HPDE6-E6E7 (cell line): ENCODE results near the gene RSPH6A.

ENCODE experiments used
- DNase-seq: peaks from one replicate; pipeline ENCODE4 v3.0.0; 2011; ENCODE audit warnings: missing footprints; ENCODE audit errors: extremely low spot score

The RSPH6A gene

GRCh38 chr19:45825263-45825605 lies 10.1 kb upstream of the RSPH6A start:
- no peak for DNase-seq

DNA sequence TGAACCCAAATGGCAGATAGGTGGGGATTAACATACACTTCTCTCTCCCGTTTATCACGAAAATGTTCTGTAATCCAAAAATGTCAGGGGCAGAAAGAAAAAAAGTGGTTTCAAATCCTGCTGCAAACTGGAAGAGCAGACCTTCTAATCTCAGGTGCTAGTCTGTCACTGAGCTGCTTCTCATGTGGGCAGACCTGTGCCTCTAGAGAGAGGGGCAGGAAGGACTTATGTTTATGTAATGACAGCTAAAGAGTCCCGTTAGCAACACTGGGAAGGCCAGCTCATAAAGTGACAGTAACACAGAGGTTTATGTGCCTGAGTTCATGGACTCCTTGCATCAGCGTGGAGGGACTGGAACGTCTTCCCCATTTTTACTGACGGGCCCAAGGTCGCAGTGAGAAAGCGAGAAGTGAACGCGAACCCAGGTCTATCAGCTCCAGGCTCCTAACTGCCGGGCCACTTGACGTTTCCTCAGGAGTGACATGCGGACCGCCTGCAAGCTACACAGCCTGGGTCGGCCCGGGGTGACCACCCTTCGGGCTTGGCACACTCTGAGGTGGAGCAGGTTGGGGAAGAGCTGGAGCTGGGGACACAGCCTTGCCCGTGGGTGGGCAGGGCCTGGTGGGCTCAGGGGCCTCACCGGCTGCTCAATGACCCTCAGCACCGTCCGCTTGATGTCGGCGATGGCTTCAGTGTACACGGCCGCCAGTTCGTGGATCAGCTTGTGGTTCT lies 9.6 kb upstream of the RSPH6A start:
- no peak for DNase-seq

GRCh38 chr19:45824041-45824471 lies 8.9 kb upstream of the RSPH6A start:
- peak; percentile 42 for DNase-seq

DNA sequence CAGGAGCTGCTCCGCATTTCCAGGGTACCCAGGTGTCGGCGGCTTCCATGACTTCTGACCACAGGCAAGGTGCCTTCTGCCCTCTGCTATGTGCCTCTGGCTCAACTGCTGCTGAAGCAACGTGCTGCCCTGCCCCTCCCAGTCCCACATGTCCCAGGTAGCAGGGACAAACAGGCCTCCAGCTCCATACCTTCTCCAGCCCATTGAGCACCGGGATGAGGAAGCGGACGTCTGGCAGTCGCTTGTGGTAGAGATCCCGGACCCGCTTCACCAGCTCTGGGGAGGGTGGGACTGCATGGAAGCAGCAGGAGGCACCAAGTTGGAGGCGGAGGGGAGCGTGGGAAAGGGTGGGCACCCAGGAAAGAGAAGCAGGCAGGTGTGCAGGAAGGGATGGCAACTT lies 8.1 kb upstream of the RSPH6A start:
- DNase-seq = no peak

DNA sequence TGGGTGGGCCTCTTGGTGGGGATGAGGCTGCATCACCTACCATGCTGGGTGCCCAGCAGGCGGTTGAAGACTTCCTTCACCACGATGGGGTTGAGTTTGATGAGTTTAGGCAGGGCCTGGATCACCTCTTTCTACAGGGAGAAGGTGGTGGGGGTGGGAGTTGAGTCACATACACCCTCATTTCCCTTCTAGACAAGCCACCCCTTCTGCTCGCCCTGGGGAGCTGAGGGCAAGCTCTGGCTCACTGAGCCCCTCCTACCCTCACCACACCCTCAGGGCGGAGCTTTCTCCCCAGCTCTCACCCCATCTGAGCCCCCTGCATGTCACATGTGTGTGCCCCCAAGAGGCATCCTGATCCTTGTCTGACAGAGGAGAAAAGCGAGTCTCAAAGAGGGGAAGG lies 7.6 kb upstream of the RSPH6A start:
- DNase-seq = no peak

- no peak for DNase-seq
Measured at GRCh38 chr19:45821570-45821969, 6.5 kb upstream of the RSPH6A start.

DNA sequence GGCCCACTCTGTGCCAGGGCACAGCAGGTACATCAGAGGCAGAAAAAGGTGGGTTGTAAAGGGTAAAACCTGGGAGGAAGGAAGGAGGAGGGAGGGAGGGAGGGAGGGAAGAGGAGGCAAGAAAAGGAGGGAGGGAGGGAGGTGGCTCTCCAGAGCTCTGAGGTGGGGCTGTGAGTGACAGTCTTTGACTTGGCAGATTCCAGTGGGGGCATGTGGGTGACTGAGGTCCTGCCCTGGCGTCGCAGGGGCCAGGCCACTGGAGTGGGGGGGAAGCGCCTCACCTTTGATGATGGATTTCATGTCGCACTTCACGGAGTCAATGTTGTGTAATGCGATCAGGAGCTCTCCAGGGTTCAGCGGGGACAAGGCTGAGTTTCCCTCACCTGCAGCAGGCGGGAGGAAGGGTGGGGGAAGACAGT lies 6.0 kb upstream of the RSPH6A start:
- no peak for DNase-seq

GRCh38 chr19:45820413-45821102 lies 5.5 kb upstream of the RSPH6A start:
- no peak for DNase-seq

DNA sequence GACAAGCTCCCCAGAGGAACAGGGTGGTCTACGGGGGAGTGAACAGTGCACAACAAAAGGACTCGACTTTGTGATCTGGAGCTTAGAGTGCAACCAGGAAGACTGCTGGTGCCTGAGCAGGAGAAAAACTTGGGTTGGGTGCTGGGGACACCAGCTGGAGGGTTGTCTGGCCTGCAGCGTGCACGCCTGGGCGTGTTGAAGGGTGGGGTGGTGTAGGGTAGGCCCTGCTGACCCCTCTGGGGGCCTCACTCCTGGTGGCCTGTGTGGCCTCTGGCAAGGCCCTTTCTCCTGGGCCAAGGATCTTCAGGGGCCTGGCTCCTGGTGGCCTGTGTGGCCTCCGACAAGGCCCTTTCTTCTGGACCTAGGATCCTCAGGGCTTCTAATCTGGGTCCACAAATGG lies 4.7 kb upstream of the RSPH6A start:
- no peak for DNase-seq

GRCh38 chr19:45817725-45818301 lies 2.7 kb upstream of the RSPH6A start:
- DNase-seq = peak; percentile 37

DNA sequence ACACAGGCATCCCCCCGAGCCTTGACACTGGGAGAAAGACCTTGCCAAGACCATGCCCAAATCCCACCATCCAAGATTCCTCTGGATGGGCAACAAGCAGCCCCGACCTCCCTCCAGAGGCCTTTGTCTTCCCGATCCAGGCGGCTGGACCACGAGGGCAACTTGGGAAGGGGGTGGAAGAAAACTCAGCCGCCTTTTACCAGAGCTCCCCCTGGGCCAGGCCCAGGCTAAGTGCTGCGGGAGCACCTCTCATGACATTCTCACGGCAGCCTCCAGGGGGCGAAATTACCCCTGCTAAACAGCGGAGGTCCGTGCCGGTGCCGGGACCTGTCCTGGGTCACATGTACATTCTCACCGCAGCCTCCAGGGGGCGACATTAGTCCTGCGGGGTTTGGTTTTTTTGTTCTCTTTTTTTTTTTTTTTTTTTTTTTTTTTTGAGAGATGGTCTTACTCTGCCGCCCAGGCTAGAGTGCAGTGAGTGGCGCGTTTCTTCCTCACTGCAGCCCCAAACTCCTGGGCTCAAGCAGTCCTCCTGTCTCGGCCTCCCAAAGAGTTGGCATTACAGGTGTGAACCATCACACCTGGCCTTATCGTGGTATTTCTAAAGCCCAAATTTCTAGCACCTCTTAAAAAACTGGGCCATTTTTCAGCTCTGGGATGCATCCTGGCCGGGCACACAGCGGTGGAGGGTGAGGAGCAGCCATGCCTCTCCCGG lies 2.1 kb upstream of the RSPH6A start:
- peak; percentile 99 for DNase-seq

DNA sequence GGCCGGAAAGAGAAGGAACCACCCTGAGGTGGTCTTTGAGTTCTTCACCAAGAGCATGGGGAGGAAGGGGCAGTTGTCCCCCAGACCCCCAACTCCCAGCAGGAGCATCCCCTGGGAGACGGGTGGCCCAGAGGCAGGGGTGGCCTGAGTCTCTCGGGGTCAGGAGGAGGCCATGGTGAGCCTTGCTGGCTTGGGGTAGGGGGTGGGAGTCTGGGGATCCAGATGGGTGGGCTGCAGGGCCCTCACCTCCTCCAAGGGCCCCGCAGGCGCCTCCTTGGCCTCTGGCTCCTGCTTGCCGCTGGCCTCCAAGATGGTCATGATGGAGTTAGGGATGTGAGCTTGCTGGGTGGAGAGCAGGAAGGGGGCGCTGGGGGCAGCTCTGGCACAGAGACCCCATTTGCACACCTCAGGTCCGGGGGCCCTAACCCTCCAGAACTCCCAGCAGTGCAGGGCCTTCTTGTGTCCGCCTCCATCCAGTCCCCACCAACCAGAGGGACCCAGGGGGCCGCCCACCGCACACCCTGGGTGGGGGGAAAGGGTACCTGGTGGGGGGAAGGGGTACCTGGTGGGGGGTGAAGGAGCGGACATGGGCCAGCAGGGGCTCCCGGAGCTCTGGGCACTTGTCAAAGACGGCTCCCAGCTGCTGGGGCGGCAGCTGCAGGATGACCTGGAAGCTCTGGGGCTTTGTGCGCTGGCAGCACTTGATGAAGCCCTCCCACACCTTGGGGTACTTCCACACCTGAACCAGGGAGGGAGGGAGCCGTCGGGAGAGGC lies 1.3 kb upstream of the RSPH6A start:
- no peak for DNase-seq

DNA sequence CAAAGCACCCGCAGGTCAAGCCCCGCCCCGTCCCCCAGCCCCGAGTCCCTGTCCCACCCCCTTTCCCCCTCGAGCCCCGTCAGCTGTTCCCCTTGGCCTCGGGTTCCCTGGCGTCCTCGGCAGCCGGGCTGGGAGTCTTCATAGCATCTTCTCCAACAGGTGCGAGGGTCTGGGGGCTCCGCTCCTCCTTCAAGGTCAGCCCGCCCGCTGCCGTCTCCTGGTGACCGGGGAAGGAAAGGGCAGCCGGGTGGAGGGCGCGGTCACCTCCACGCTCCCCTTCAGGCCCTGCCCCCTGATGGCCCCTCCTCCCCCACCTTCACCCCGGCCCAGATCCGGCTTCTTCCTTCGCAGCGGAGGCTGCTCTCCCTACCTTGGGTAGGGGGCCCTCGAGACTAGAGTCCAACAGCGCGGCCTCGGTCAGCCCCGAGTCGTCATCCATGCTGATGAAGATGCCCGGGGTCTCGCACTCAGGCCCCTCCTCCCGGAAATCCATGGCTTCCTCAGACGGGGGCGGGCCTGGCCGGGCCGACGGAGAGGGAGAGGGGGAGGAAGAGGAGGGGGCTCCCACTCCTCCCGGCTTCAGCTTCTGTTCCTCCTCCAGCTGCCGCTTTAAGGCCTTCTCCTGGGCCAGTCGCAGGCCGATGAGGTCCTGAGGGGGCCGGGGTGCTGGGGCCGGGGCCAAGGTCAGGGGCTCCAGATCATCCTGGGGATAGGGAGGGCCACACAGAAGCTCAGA lies 541 bp upstream of the RSPH6A start:
- no peak for DNase-seq

GRCh38 chr19:45814166-45814780 lies 835 bp downstream of the RSPH6A start:
- DNase-seq = no peak

- no peak for DNase-seq
Measured at GRCh38 chr19:45812297-45812696, 2.8 kb downstream of the RSPH6A start.

- DNase-seq = no peak
Measured at GRCh38 chr19:45809643-45810159, 5.4 kb downstream of the RSPH6A start.

GRCh38 chr19:45805719-45806118 lies 9.4 kb downstream of the RSPH6A start:
- DNase-seq = no peak

GRCh38 chr19:45804959-45805230 lies 10.2 kb downstream of the RSPH6A start:
- DNase-seq = no peak

- no peak for DNase-seq
Measured at GRCh38 chr19:45804140-45804958, 10.8 kb downstream of the RSPH6A start.
